Osteocyte (in vitro differentiated cells): ENCODE data around the gene ANXA9. TPM values are rescaled to one million over a fixed set of nuclear protein-coding genes. Genes with fewer than 3 reads are reported as not detected.

Experiments used
- DNase-seq: peaks from one replicate; pipeline ENCODE4 v3.0.0; 2021; ENCODE audit warnings: mixed read lengths; ENCODE audit not compliant: unreplicated experiment; ENCODE audit errors: extremely low spot score
- H3K27ac Mint-ChIP-seq: one replicate; pipeline ENCODE4 v1.8.0; 2021; ENCODE audit warnings: mild to moderate bottlenecking, mixed read lengths; ENCODE audit not compliant: unreplicated experiment
- H3K27me3 Mint-ChIP-seq: one replicate; pipeline ENCODE4 v1.8.0; 2021; ENCODE audit warnings: mixed read lengths; ENCODE audit not compliant: unreplicated experiment
- H3K36me3 Mint-ChIP-seq: one replicate; pipeline ENCODE4 v1.8.0; 2021; ENCODE audit warnings: mixed read lengths; ENCODE audit not compliant: unreplicated experiment
- H3K4me1 Mint-ChIP-seq: one replicate; pipeline ENCODE4 v1.8.0; 2021; ENCODE audit warnings: mixed read lengths; ENCODE audit not compliant: unreplicated experiment
- H3K4me3 Mint-ChIP-seq: one replicate; pipeline ENCODE4 v1.8.0; 2021; ENCODE audit warnings: mild to moderate bottlenecking, moderate library complexity, mixed read lengths; ENCODE audit not compliant: unreplicated experiment
- H3K9me3 Mint-ChIP-seq: one replicate; pipeline ENCODE4 v1.8.0; 2021; ENCODE audit warnings: mixed read lengths; ENCODE audit not compliant: unreplicated experiment
- total RNA-seq: library from RNA; stranded (reverse); gene quantifications from 2 replicates; pipeline ENCODE4 v1.2.1, GENCODE V29; 2021
- TF ChIP-seq, protein P1 (sequence below): fragments of 200-600 bp; sonication (generic); IDR thresholded peaks from 2 replicates; pipeline ENCODE4 v1.5.0; 2021; ENCODE audit warnings: antibody characterized with exemption, mild to moderate bottlenecking, moderate library complexity

The ANXA9 gene
- total RNA-seq, 1 donor from 2014 or later: not detected

DNA sequence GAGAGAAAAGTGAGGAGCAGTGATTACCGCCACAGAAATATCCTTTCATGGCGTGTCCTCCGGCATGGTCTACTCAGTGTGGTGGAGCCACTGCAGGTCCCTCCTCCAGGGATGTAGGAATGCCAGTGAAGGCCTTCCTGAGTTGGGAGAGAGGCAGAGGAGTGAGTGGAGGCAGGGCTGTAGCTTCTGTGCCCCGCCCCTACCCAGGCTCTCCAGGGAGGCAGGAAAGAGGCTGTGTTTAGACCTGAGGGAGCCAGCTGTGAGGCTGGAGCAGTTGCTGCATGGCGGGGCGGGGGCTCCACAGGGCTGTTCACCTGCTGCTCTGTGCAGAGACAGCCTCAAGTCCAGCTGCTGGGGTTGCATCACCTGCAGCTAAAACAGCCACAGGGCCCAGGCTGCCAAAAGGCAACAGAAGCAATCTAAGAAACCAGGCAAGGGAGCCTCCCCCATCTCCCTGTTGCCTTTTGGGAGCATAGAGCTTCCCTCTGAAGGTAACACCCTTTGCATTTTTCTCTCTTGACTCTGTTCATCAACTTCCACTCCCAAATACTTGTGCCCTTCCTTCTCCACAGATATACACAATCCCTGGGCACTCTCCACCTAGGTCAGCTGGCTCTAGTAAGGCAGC lies 801 bp upstream of the ANXA9 start:
- TF ChIP-seq, protein P1, sequence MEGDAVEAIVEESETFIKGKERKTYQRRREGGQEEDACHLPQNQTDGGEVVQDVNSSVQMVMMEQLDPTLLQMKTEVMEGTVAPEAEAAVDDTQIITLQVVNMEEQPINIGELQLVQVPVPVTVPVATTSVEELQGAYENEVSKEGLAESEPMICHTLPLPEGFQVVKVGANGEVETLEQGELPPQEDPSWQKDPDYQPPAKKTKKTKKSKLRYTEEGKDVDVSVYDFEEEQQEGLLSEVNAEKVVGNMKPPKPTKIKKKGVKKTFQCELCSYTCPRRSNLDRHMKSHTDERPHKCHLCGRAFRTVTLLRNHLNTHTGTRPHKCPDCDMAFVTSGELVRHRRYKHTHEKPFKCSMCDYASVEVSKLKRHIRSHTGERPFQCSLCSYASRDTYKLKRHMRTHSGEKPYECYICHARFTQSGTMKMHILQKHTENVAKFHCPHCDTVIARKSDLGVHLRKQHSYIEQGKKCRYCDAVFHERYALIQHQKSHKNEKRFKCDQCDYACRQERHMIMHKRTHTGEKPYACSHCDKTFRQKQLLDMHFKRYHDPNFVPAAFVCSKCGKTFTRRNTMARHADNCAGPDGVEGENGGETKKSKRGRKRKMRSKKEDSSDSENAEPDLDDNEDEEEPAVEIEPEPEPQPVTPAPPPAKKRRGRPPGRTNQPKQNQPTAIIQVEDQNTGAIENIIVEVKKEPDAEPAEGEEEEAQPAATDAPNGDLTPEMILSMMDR: no peak
- H3K27me3 Mint-ChIP-seq: no peaks in the 10 kb centered on the region
- H3K36me3 Mint-ChIP-seq: no peaks in the 10 kb centered on the region
- no peak for DNase-seq
- H3K4me1 Mint-ChIP-seq: peaks cover 29% of the 10 kb centered on the region
- no peak overlapping the region for H3K4me3 Mint-ChIP-seq
- H3K27ac Mint-ChIP-seq: no peak overlapping the region
- H3K9me3 Mint-ChIP-seq: no peaks in the 10 kb centered on the region

DNA sequence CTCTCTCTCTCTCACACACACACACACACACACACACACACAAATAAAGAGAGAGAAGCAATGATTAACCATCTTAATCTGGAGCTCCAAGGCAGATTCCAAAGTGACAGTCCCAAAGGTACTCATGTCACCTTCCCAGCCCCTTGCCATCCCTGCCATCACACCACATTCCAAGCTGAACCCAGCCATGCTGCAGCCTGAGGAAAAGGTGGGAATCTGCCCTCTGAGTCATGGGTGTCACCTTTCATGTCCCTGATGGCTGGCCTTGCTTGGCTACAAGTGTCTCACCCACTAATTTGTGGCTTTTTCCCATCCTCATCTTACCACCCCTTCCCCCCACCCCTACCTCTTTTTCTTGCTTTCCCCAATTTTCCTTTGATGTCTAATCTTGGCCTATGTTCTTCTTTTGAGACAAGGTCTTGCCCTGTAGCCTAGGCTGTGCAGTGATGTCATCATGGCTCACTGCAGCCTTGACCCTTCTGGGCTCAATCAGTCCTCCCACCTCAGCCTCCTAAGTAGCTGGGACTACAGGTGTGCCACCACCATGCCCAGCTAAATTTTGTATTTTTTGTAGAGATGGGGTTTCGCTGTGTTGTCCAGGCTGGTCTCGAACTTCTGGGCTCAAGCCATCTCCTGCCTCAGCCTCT lies 3.2 kb downstream of the ANXA9 start:
- TF ChIP-seq, protein P1: no peak
- Mint-ChIP-seq H3K36me3 (no peaks in the 10 kb centered on the region), H3K4me3 (no peak overlapping the region), H3K27me3 (no peaks in the 10 kb centered on the region), H3K4me1 (peaks cover 9% of the 10 kb centered on the region), H3K27ac (no peak overlapping the region), H3K9me3 (no peaks in the 10 kb centered on the region)
- no peak for DNase-seq

DNA sequence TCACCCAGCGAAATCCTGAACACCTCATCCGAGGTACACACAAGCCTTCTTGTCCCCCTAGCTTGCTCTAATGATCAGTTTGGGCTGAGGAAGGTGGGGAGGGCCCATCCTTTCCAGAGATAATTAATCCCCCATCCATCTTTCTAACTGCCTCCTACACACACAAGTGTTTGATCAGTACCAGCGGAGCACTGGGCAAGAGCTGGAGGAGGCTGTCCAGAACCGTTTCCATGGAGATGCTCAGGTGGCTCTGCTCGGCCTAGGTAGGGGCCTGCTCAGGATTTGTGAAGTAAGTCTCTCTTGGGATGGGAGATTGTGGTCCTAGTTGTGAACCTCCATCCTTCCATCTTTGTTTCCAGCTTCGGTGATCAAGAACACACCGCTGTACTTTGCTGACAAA lies 5.8 kb downstream of the ANXA9 start:
- Mint-ChIP-seq H3K4me1 (no peaks in the 10 kb centered on the region), H3K9me3 (no peaks in the 10 kb centered on the region), H3K4me3 (no peak overlapping the region), H3K36me3 (no peaks in the 10 kb centered on the region), H3K27ac (no peak overlapping the region), H3K27me3 (no peaks in the 10 kb centered on the region)
- DNase-seq: no peak
- TF ChIP-seq, protein P1: no peak

DNA sequence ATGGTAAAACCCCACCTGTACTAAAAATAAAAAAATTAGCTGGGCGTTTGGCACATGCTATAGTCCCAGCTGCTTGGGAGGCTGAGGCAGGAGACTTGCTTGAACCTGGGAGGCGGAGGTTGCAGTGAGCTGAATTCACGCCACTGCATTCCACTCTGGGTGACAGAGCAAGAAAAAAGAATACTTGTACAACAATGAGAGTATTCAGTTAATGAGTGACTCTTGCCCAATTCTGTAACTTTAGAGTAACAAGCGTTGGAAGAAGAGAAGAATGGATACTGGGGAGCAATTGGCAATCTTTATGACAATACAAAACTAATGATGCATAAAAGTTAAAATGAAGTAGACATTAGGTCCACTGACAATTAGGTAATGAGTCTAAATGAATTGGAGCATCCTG lies 10.5 kb downstream of the ANXA9 start:
- DNase-seq: no peak
- no peak overlapping the region for H3K4me3 Mint-ChIP-seq
- peaks cover 2% of the 10 kb centered on the region for H3K4me1 Mint-ChIP-seq
- no peaks in the 10 kb centered on the region for H3K9me3 Mint-ChIP-seq
- no peaks in the 10 kb centered on the region for H3K27me3 Mint-ChIP-seq
- TF ChIP-seq, protein P1: no peak
- H3K36me3 Mint-ChIP-seq: peaks cover 5% of the 10 kb centered on the region
- H3K27ac Mint-ChIP-seq: no peak overlapping the region

DNA sequence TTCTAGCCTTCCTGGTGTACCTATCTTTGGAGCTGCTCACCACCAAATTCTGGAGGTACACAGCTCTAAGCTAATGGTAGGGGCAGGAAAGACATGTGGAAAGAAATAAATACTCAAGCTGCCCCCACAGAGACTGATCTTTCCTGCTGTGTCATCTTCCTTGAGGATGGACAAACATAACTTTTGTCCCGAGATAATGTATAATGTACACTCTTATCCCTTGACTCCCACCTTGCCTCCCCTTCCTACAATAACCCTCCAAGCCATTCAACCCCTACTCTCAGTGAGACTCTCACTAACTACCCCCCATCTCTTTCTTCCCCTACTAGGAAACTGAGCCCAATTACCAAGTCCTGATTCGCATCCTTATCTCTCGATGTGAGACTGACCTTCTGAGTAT lies 12.2 kb downstream of the ANXA9 start:
- Mint-ChIP-seq H3K9me3 (no peaks in the 10 kb centered on the region), H3K27ac (no peak overlapping the region)

More for the DNA sequence above, 12.2 kb downstream of the ANXA9 start:
- H3K27me3 Mint-ChIP-seq: no peaks in the 10 kb centered on the region
- TF ChIP-seq, protein P1: no peak
- peaks cover 4% of the 10 kb centered on the region for H3K4me1 Mint-ChIP-seq
- DNase-seq: no peak
- no peak overlapping the region for H3K4me3 Mint-ChIP-seq
- peaks cover 9% of the 10 kb centered on the region for H3K36me3 Mint-ChIP-seq
